OCI-LY7 (cell line): ENCODE measurements around the gene BMPR1B. TPM values are rescaled to one million over a fixed set of nuclear protein-coding genes. Genes with fewer than 3 reads are reported as not detected.

Experiments
- BruUV-seq: library from RNA; stranded (reverse); fragments of 400-500 nt; replicated peaks from 2 replicates; lab custom pipeline; 2021; lab: Mats Ljungman, UMichigan
- CTCF ChIA-PET: fragments of 300-600 bp; sonication (Branson Sonifier 250); formaldehyde crosslinking; loops from one replicate; lab custom pipeline; 2022; ENCODE audit warnings: antibody characterized with exemption; ENCODE audit not compliant: unreplicated experiment; lab: Charles Lee
- POLR2A ChIA-PET: fragments of 300-600 bp; sonication (Branson Sonifier 250); formaldehyde crosslinking; loops from one replicate; lab custom pipeline; 2022; ENCODE audit warnings: antibody characterized with exemption; lab: Charles Lee
- DNase-seq: peaks from one replicate; pipeline ENCODE4 v3.0.0-alpha.2; 2015; ENCODE audit warnings: low spot score
- H2AFZ ChIP-seq: fragments of 200-600 bp; sonication (generic), shearing (Covaris generic); 2 replicates; pipeline ENCODE4 v1.6.1; 2014; ENCODE audit warnings: mild to moderate bottlenecking, antibody characterized with exemption, low read length, moderate library complexity
- H3K27ac ChIP-seq: fragments of 200-600 bp; sonication (generic); 2 replicates; pipeline ENCODE4 v1.5.1; 2014; ENCODE audit warnings: mixed run types, low read depth, mild to moderate bottlenecking, moderate library complexity, low read length, inconsistent platforms; ENCODE audit not compliant: poor library complexity, severe bottlenecking
- H3K36me3 ChIP-seq: fragments of 200-600 bp; sonication (generic); 2 replicates; pipeline ENCODE4 v1.6.1; 2014; ENCODE audit warnings: mild to moderate bottlenecking, antibody characterized with exemption, low read length, moderate library complexity, mixed read lengths; ENCODE audit not compliant: insufficient read depth
- H3K4me1 ChIP-seq: fragments of 200-600 bp; sonication (generic); 2 replicates; pipeline ENCODE4 v1.5.1; 2014; ENCODE audit warnings: mild to moderate bottlenecking, low read length; ENCODE audit not compliant: insufficient read depth, poor library complexity, severe bottlenecking
- H3K4me2 ChIP-seq: fragments of 200-600 bp; sonication (generic); 2 replicates; pipeline ENCODE4 v1.6.1; 2014; ENCODE audit warnings: mild to moderate bottlenecking, low read length
- H3K4me3 ChIP-seq: fragments of 200-600 bp; sonication (generic); 2 replicates; pipeline ENCODE4 v1.5.1; 2014; ENCODE audit warnings: mild to moderate bottlenecking, low read depth, low read length; ENCODE audit not compliant: poor library complexity, severe bottlenecking
- H3K79me2 ChIP-seq: fragments of 200-600 bp; sonication (generic); 2 replicates; pipeline ENCODE4 v1.6.1; 2016; ENCODE audit warnings: low read depth, mild to moderate bottlenecking, low read length, moderate library complexity, mixed read lengths; ENCODE audit not compliant: insufficient read depth
- H3K9me2 ChIP-seq: fragments of 200-600 bp; sonication (generic); 2 replicates; pipeline ENCODE4 v1.6.1; 2016; ENCODE audit warnings: mild to moderate bottlenecking, low read length, mixed read lengths; ENCODE audit not compliant: insufficient read depth
- H3K9me3 ChIP-seq: fragments of 200-600 bp; sonication (generic); 2 replicates; pipeline ENCODE4 v1.6.1; 2014; ENCODE audit warnings: mild to moderate bottlenecking, mixed run types, low read length, mixed read lengths
- H4K20me1 ChIP-seq: fragments of 200-600 bp; sonication (generic); 2 replicates; pipeline ENCODE4 v1.6.1; 2014; ENCODE audit warnings: mild to moderate bottlenecking, antibody characterized with exemption, low read length, moderate library complexity, mixed read lengths; ENCODE audit not compliant: insufficient read depth
- CTCF ChIP-seq: fragments of 200-600 bp; sonication (generic); conservative IDR thresholded peaks from 2 replicates; pipeline ENCODE4 v1.5.1; 2014; ENCODE audit warnings: mild to moderate bottlenecking, antibody characterized with exemption, low read length, moderate library complexity, mixed read lengths
- EZH2phosphoT487 ChIP-seq: fragments of 200-600 bp; sonication (generic); IDR thresholded peaks from 2 replicates; pipeline ENCODE4 v1.6.1; 2018; ENCODE audit warnings: low read depth, borderline replicate concordance, mild to moderate bottlenecking, mixed run types, antibody characterized with exemption, low read length, moderate library complexity, mixed read lengths
- intact Hi-C: fragments of 100-400 bp; cut with micrococcal nuclease; formaldehyde crosslinking; loops from one replicate; pipeline ENCODE4 v1.10.0; 2022; ENCODE audit not compliant: unreplicated experiment
- total RNA-seq, 2 experiments: library from RNA; depleted of rRNA in 1 of 2; stranded (reverse); fragments of >200 nt in 1 of 2; shearing (Covaris generic) in 1 of 2; gene quantifications; 2 replicates each; pipeline ENCODE4 v1.2.3, GENCODE V29; 2014 to 2022

Gene BMPR1B
- total RNA-seq, 2 experiments from 2014 or later: not detected

DNA sequence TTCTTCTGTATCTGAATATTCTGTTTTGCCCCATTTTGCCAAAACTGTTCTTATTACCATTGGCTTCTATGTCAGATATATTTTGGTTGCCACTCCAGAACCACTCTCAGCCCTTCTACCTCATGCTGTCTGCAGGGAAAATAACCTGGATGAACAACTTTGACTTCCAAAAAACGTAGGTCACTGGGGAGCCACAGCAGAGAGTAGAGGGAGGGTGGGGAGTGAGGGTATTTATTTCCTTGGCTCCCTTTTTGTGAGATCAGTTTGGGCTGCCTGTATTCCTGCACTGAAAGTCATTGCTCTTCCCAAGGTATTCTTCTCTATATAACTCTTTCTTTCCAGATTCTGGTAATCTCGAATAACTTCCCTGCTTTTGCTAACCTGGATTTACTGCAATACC lies 6.3 kb downstream of the BMPR1B start:
- Histone ChIP-seq H2AFZ (no peak overlapping the region), H3K4me2 (no peak overlapping the region), H3K27ac (no peak overlapping the region), H4K20me1 (no peaks in the 10 kb centered on the region), H3K4me3 (no peak overlapping the region), H3K36me3 (no peaks in the 10 kb centered on the region), H3K9me2 (no peaks in the 10 kb centered on the region), H3K9me3 (no peaks in the 10 kb centered on the region), H3K4me1 (no peaks in the 10 kb centered on the region), H3K79me2 (no peaks in the 10 kb centered on the region)
- no peak for DNase-seq
- intact Hi-C loops: no loop called here
- BruUV-seq: no TSS peak
- no peak for TF ChIP-seq EZH2phosphoT487
- TF ChIP-seq CTCF: no peak
- ChIA-PET POLR2A (no interaction called here), CTCF (no interaction called here)

DNA sequence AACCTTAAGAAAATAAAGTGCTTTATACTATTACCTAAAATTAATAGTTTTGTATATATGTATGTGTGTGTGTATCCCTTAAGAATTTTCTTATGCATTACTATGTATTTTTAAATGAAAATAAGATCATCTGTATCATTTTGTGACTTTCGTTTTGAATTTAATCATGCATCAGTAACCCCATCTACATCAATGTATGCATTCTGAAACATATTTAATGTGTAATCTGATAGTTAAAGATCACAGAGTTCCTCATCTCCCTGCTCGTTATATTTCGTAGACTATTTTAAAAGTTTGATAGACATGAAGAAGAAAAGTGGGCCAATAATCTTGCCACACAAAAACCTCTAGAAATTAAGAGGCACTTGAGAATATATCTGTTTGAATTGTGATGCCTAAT lies 7.4 kb downstream of the BMPR1B start:
- H3K4me1 ChIP-seq: no peaks in the 10 kb centered on the region
- ChIA-PET CTCF (no interaction called here), POLR2A (no interaction called here)
- no peaks in the 10 kb centered on the region for H3K79me2 ChIP-seq
- no peaks in the 10 kb centered on the region for H4K20me1 ChIP-seq
- no peak for TF ChIP-seq EZH2phosphoT487
- no peak overlapping the region for H3K4me2 ChIP-seq
- DNase-seq: no peak
- H3K4me3 ChIP-seq: no peak overlapping the region
- H3K9me3 ChIP-seq: no peaks in the 10 kb centered on the region
- no peaks in the 10 kb centered on the region for H3K9me2 ChIP-seq
- intact Hi-C loops: no loop called here
- no peaks in the 10 kb centered on the region for H3K36me3 ChIP-seq
- H3K27ac ChIP-seq: no peak overlapping the region
- BruUV-seq: no TSS peak
- no peak overlapping the region for H2AFZ ChIP-seq

GRCh38 chr4:94765648-94766047 lies 7.9 kb downstream of the BMPR1B start:
- no peak for DNase-seq
- no peaks in the 10 kb centered on the region for H3K9me2 ChIP-seq
- H3K4me3 ChIP-seq: no peak overlapping the region
- H3K36me3 ChIP-seq: no peaks in the 10 kb centered on the region
- ChIA-PET POLR2A (no interaction called here), CTCF (no interaction called here)
- no peaks in the 10 kb centered on the region for H3K9me3 ChIP-seq
- no peaks in the 10 kb centered on the region for H4K20me1 ChIP-seq
- no peak overlapping the region for H3K27ac ChIP-seq
- TF ChIP-seq EZH2phosphoT487 (no peak), CTCF (no peak)
- H3K79me2 ChIP-seq: no peaks in the 10 kb centered on the region
- H3K4me1 ChIP-seq: no peaks in the 10 kb centered on the region
- BruUV-seq: no TSS peak
- no peak overlapping the region for H3K4me2 ChIP-seq
- intact Hi-C loops: no loop called here
- no peak overlapping the region for H2AFZ ChIP-seq
